HG03460 (cell line): ENCODE measurements around the gene CD300LD.
"Not testable (repeated sequence)": the region's sequence is repeated elsewhere in the genome, so short reads cannot be mapped to it uniquely, and the experiment has no call there.

Experiments used
- ATAC-seq: cut with Tn5 transposase; IDR thresholded peaks from one replicate; pipeline ENCODE4 v1.9.1; 2021; ENCODE audit not compliant: unreplicated experiment

The CD300LD gene

DNA sequence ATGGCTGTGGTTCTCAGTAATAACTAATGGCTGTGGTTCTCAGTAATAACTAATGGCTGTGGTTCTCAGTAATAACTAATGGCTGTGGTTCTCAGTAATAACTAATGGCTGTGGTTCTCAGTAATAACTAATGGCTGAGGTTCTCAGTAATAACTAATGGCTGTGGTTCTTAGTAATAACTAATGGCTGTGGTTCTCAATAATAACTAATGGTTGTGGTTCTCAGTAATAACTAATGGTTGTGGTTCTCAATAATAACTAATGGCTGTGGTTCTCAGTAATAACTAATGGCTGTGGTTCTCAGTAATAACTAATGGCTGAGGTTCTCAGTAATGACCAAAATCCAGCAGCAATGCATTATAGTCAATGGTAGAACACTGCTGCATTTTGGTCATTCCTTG lies 18.4 kb downstream of the CD300LD start:
- ATAC-seq, result not testable (repeated sequence)

DNA sequence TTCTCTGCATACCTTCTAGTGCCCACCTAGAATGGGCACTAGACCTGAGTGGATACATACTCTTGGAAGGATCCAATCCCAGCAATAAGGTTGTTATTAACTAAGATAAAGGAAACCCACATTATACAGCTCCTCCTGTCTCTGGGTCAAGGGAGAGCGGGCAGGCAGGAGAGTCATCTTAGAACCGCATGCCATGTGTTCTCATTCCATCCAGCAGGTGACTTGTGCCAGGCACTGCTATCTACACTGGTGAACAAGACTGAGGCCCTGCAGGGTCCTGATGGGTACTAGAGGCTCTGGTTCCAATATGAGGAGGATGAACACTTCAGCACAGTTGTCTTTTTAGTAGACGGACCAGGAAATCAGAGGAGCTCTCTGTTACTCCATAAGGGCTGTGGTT lies 18.9 kb downstream of the CD300LD start:
- no peak for ATAC-seq

DNA sequence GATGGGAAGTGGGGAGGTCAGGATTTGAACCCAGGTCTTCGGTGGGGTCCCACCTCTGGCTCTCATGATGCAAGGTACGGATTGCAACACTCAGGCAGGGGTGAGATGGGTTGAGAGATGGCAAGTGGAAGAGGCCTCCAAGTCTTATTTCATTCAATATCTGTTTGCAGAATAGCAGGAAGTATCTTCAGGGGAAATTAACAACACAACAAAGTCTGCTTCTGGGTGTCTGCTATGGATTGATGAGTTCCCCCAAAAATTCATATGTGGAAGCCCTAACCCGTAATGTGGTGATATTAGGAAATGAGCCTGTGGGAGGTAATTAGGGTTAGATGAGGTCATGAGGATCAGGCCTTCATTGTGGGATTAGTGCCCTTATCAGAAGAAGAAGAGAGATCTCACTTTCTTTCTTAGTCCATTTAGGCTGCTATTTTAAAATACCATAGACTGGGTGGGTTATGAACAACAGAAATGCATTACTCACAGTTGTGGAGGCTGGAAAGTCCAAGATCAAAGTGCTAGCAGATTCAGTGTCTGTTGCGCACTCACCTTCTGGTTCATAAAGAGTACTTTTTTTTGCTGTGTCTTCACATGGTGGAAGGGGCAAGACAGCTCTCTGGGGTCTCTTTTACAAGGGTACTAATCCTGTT lies 20.3 kb downstream of the CD300LD start:
- ATAC-seq, result no peak

DNA sequence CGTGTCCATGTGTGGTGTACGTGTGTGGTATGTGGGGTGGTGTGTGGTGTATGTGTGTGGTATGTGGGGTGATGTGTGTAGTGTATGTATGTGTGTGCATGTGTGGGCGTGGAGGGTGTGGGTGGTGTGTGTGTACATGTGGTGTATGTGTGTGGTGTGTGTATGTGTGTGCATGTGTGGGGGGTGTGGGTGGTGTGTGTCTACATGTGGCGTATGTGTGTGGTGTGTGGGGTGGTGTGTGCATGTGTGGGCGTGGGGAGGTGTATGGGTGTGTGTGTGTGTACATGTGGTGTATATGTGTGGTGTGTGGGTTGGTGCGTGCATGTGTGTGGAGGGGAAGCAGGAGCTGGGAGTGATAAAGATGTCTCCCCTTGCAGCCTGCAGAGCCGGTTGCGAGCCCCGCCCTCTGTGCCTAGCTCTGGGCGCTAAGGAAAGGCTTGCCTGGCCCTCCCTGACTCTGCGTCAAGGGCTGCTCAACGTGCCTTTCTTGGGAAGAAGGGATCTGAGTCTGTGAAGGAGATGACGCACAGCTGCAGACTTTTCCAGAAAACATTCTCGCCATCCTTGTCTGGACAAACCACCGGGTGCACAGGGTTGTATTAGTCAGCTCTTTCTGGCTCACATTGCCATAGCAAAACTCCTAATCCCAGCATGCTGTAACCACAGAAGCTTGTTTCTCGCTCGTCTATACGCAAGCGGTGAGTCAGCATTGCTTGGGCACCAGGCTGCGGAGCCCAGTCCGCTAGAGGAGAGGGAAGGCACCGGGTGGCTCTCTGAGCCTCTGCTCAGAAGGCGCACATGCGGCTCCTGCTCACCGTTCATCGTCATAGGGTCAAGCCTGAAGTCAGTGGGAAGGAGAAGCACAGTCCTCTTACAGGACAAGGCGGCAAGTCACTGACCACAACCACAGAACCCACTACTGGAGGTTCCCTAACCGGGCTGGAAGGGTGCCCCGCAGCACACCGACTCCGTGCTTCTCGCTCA lies 22.8 kb downstream of the CD300LD start:
- ATAC-seq, result no peak

DNA sequence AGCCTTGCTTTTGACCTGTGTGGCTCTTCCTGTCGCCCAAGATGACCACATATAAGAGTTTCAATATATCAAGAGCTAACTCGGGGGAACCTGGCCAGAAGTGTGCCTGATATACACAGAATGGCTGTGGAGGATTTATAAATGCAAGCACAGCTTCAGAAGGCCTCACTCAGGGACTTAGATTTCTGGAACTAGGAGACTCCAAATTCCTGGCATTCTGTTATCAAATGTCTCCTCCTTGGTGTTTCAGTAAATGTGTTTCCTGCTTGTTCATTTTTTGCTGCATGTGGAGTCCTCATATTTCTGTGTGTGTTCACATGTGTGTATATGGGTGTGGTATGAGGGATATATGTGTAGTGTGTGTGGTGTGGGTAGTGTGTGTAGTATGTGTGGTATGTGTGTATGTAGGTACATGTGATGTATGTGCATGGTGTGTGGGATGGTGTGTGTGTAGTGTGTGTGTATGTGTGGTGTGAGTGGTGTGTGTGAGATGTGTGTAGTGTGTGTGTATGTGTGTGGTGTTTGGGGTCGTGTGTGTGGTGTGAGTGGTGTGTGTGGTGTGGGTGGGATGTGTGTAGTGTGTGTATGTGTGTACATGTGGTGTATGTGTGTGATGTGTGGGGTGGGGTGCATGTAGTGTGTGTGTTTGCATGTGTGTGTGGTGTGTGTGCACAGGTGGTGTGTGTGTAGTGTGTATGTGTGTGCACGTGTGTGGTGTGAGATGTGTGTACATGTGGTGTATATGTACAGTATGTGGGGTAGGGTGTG lies 23.8 kb downstream of the CD300LD start:
- ATAC-seq, result no peak

DNA sequence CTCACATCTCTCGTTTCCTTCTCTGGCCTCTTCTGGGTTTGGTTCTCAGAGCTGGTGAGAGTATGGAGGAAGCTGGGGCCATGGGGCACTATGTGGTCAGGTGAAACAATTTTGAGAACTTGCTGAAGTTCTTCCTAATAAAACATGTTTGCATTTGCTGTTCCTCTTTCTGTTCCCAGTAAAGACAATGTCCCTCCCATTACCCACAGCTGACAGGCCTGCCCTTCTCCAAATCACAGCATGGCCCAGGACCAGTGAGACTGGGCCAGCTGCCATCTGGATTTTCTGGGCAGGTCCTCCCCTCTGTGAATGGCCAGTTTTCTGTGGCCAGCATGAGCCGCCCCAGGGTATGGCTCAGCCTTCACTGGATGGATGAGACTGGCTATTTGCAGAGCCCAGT lies 24.7 kb downstream of the CD300LD start, which contains the start of gene CD300H:
Gene CD300H (minus strand): TSS at position 113 of the 400 bp plus-strand sequence.
- no peak for ATAC-seq

DNA sequence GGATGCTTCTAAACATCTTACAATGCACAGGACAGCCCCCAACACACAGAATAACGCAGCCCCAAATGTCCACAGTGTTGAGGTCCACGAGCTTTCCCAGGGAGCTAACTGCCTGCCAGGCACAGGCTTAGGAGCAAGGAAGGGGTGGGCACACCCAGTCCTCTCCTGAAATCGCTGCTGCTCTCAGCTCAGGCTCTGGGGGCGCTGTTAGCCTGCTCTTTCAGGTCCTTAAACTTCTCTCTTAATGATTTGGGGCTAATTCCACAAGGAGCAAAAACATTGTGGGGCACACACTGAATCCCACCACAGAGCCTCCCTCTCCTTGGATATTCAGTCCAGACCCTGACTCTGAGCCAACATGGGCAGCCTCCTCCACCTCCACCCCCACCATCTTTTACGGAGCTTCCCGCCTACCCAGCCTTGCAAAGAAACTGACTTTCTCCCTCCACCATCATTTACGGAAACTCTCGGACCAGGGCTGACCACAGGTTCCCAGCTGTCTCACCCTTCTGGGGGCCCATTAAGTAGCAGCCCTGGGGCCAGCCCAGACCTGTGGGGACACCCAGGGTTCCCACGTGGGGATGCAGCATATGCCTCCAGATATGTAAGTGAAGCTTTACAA lies 25.8 kb downstream of the CD300LD start:
- no peak for ATAC-seq

DNA sequence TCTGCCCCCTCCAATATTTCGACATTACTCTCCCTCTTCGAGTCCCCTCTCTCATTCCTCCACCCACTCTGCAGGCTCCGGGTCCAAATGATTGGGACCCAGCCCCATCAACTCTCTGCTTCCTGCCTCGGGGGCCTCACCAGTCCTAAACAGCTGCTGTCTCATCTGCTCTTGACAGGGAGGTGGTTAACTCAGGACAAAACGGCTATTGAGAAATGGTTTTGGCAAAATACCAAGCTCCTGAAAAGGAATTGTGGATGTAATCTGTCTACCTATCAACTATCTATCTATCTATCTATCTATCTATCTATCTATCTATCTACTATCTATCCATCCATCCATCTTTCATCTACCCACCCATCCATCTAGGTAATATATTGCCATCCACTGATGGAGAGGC lies 27.0 kb downstream of the CD300LD start:
- no peak for ATAC-seq

DNA sequence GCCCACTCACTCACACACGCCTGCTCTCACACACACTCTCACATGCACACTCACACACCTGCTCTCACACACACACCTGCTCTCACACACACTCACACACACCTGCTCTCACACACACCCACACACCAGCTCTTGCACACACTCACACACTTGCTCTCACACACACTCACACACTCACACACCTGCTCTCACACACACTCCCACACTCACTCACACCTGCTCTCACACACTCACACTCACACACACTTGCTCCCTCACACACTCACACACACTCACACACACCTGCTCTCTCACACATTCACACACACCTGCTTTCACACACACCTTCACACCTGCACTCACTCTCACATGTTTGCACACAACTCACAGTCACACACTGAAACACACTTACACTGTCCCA lies 28.7 kb downstream of the CD300LD start:
- no peak for ATAC-seq

DNA sequence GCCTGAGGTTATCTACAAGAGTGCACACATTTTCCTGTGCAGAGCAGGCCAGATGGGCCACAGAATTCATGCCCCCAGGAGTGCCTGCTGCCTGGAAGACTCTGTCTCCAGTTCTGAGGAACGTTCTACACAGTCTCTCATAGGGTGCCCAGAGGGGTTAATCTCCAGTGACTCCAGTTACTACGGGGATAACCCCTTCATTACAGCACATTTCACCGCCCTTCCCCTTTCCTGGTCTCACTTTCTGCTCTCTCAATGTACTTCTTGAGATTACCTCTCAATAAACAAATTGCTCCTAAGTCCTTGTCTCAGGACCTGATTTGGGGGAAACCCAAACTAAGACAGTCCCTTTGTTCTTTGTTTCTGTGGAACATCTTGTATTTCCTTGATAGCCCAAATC lies 30.5 kb downstream of the CD300LD start:
- no peak for ATAC-seq

DNA sequence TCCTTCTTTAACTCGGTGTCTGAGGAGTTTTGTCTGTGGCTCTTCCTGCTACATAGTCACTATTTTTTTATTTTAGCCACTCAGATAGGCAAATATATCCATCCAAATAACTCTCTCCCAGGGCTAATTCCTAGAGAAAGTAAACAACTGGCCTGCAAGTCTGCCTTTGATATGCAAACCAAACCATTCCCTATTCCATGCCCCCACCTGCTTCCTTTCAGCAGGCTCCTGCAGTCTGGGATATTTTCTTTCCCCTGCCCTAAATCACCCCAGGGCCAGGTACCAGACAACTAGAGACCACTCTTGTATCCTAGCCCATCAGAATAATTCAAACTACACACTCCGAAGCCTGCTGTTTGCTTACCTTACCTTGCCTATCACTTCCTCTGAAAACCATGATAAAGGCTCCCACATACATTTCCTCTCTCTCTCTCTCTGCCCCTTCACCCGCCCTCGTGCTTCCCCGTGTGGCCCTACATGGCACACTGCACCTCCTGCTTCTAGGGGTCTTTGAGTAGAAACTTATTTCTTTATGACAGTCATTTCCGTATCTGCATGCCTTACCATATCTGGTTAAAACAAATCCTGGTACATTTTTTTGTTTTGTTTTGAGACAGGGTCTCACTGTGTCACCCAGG lies 33.1 kb downstream of the CD300LD start:
- ATAC-seq, result no peak

DNA sequence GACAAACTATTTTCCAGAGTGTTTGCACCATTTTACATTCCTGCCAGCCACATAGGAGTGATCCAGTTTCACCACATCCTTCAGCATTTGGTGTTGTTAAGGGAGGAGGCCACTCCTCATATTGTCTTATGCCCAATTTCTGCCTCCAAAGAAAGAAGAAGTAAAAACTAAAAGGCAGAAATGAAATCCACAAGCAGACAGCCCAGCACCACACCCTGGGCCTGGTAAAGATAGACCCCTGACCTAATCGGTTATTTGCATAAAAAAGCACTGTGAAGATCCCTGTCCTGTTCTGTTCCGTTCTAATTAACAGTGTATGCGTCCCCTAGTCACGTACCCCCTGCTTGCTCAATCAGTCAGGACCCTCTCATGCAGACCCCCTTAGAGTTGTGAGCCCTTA lies 33.7 kb downstream of the CD300LD start:
- ATAC-seq, result not testable (repeated sequence)

DNA sequence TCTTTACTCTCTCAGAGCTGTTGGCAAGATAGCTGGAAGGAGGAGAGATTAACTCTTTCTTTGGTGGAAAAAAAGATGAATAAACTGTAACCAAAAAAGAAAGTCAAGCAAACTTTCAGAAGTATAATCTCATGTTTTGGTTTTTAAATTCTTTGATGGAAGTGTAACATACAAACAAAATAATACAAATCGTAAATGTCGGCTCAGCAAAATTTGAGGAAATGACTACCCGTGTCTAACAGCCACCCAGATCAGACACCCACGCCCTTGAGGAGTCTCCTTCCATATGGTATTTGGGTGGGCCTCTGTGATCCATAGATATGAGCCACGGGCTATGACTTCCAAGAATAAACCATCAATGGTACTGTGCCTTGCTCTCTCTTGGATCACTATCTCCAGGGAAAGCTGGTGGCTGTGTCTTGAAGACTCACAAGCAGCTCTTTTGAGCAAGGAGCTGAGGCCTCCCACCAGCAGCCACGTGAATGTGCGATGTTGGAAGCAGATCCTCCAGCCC lies 36.6 kb downstream of the CD300LD start:
- ATAC-seq, result no peak

DNA sequence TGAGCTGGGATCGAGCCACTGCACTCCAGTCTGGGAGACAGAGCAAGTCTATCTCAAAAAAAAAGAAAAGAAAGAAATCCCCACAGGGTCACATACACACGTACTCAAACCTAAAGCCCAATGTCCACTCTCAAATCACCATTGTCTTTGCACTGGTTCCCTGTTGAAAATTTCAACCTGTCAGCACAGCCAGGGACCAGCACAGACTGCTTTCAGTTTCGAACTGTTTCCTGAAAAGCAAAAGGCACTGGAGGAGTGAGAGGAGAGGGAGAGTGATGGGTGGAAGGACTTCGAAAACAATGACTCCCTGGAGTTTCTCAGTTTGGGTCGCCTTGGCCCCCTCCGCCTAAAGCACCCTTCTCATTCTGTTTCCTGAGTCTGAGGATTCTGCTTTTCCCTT lies 37.2 kb downstream of the CD300LD start:
- ATAC-seq, result no peak

DNA sequence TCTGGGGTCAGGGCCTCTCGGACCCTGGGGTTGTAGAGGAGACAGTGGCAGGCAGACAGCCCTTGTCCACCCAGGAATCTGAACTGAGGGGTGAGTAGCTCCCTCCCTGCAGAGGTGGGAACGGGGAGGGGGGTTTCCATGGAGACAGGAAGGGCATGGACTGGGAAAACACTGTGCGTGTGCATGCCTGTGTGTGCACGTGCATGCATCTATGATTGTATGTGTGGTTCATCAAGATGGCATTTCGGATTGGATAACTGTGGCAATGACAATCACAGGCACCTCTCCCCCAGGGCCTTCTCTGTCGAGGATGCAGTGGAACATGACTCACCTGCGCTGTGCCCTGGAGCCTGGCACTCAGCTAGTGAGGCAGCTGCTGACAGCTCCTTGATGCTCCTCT lies 40.0 kb downstream of the CD300LD start:
- no peak for ATAC-seq

DNA sequence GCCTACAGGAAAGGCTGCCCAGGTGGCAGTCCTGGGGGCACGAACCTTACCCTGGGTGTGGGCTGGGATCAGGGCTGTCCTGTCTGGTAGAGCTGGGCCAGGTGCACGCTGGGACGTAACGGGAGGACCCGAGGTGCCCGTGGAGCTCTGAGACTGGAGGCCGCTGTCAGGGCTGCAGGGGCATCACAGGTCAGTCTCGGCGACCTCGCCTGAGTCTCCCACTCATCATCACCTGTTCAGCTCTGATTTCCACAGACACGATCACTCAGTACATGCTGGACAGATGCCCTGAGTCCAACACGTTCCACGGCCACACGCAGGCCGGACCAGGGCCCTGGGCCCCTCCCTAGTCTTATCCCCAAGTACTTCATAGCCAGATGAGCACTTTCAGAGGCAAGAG lies 41.5 kb downstream of the CD300LD start:
- no peak for ATAC-seq

DNA sequence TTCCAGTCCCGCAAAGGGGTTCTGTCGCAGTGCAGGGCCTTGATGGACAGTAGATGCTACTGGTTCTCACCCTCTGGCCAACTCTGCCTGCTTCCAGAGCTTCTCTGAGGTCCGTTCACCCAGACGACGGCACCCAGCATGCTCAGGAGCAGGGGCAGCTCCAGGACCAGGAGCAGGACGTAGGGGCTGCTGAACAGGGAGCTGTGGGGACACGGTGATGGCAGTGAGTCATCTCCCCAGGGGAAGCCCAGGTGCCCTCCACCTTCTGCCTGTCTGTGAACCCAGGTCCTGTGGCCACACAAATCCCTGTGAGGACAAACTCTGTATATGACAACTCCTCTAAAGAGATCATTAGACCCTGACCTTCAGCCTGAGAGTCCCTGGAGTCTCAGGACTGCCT lies 42.7 kb downstream of the CD300LD start:
- ATAC-seq, result no peak

DNA sequence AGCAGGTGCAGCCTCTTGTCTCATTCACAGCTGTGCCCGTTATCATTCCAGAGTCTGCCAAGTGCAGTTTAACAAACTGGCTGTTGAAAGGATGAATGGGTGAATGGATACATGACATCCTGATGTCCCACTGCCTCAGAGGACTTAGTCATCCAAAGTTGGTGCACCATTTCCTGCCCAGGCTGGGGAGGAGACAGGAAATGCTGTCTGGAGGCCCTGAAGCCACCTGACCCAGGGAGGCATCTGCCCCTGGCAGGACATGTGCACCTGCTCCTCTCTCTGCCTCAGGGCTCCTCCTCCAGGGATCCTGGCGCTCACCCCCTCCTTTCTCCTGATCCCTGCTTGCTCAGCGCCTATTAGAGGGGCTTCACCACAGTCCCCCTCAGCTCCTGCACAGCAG lies 44.3 kb downstream of the CD300LD start:
- no peak for ATAC-seq

DNA sequence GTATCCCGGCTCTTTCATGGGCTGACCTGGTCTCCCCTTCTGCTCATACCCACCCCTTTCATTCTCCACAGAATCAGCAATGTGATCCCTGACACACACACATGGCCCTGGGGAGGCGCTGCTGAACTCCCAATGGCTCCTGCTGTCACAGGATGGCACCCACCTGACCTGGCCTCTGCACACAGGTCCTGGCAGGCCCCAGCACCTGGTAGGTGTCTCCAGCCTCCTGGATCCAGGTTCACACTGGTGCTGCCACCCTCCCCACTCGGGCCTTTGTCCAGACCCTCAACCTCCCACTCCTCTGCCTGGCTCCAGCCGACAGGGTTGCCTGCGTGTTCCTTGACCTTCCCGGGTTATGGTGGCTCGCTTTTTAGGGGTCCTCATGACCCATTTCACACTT lies 44.8 kb downstream of the CD300LD start:
- no peak for ATAC-seq

DNA sequence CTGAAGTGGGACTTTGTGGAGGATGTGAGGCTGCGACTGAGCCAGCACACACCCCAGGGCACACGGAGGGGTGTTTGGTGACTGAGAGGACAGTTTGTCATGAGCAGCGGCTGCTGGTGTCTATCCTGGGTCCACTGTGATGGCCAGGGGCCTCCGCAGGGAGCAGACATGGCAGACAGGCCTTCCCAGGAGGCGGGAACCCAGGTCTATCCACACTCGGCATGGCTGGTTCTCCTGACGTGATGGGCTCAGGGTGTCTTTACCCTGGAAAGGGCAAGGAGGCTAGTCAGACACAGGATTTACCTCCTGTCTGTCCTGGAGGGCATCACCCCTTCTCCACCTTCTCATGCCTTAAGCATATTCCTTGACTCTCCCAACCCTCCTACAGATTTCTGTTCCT lies 45.5 kb downstream of the CD300LD start:
- no peak for ATAC-seq
